Gastrocnemius medialis (tissue), 4 donors: Measurements from ENCODE around the gene HIRA.

Experiments used
- CTCF ChIP-seq, 5 experiments: fragments of 450-650 bp in 3 of 5; fragments of 200-600 bp in 2 of 5; sonication (generic) in 2 of 5; IDR thresholded peaks in 4 of 5; conservative IDR thresholded peaks in 1 of 5; 1 replicate in 4 of 5; 2 replicates in 1 of 5; pipeline ENCODE4 v1.5.1; 2016 to 2019; ENCODE audit warnings: antibody characterized with exemption in 5 of 5, mild to moderate bottlenecking in 3 of 5, moderate library complexity in 3 of 5
- POLR2A ChIP-seq, 2 donors: fragments of 450-650 bp; IDR thresholded peaks; one replicate each; pipeline ENCODE4 v1.6.1; 2017; ENCODE audit warnings: antibody characterized with exemption in 2 of 2, mild to moderate bottlenecking in 2 of 2, moderate library complexity in 2 of 2

GRCh38 chr22:19395276-19395675, 36.3 kb downstream of the HIRA start:
- TF ChIP-seq CTCF (IDR thresholded peaks at IDR 0.05 in 4 of 5, conservative IDR thresholded peaks at IDR 0.05 in 1 of 5) (no peak), POLR2A (IDR thresholded peaks at IDR 0.05) (no peak)
